Stomach (tissue), 4 donors: ENCODE data around the gene SLC38A10.

ENCODE experiments used
- CTCF ChIP-seq, 7 experiments: fragments of 450-650 bp in 4 of 7; fragments of 200-600 bp in 3 of 7; sonication (generic) in 3 of 7; IDR thresholded peaks; one replicate each; pipeline ENCODE4 v1.5.1; 2016 to 2019; ENCODE audit warnings: antibody characterized with exemption in 7 of 7, control low read depth in 2 of 7, mild to moderate bottlenecking in 1 of 7
- POLR2AphosphoS5 ChIP-seq, 3 donors: sonication (generic); formaldehyde crosslinking; IDR thresholded peaks; one replicate each; pipeline ENCODE4 v1.6.1; 2016; ENCODE audit warnings: antibody characterized with exemption in 3 of 3

- no peak for TF ChIP-seq CTCF (IDR thresholded peaks at IDR 0.05)
- no peak for TF ChIP-seq POLR2AphosphoS5 (IDR thresholded peaks at IDR 0.05)
These were observed 47.6 kb downstream of the SLC38A10 start for GRCh38 chr17:81247339-81247990.
